Hepatocyte (in vitro differentiated cells): ENCODE data around the gene KSR1. TPM values are rescaled to one million over a fixed set of nuclear protein-coding genes. Genes with fewer than 3 reads are reported as not detected.

Experiments used
- DNase-seq: peaks from one replicate; pipeline ENCODE4 v3.0.0-alpha.2; 2016; ENCODE audit warnings: low spot score
- H2AFZ ChIP-seq: fragments of 200-600 bp; sonication (generic); 2 replicates; pipeline ENCODE4 v1.6.0; 2016; ENCODE audit warnings: antibody characterized with exemption, mild to moderate bottlenecking
- H3K27ac ChIP-seq: fragments of 200-600 bp; sonication (generic); 2 replicates; pipeline ENCODE4 v1.5.1; 2016; ENCODE audit warnings: mild to moderate bottlenecking
- H3K27me3 ChIP-seq: fragments of 200-600 bp; sonication (generic); 2 replicates; pipeline ENCODE4 v1.6.1; 2016
- H3K36me3 ChIP-seq: fragments of 200-600 bp; sonication (generic); replicated peaks from 2 replicates; pipeline ENCODE4 v1.5.1; 2016; ENCODE audit warnings: low read depth; ENCODE audit not compliant: insufficient read depth
- H3K4me1 ChIP-seq: fragments of 200-600 bp; sonication (generic); 2 replicates; pipeline ENCODE4 v1.5.1; 2016; ENCODE audit warnings: mild to moderate bottlenecking, moderate library complexity; ENCODE audit not compliant: insufficient read depth
- H3K4me2 ChIP-seq: fragments of 200-600 bp; sonication (generic); 2 replicates; pipeline ENCODE4 v1.6.0; 2016
- H3K4me3 ChIP-seq: fragments of 200-600 bp; sonication (generic); 2 replicates; pipeline ENCODE4 v1.5.1; 2016; ENCODE audit warnings: mild to moderate bottlenecking
- H3K79me2 ChIP-seq: fragments of 200-600 bp; sonication (generic); 2 replicates; pipeline ENCODE4 v1.6.0; 2017; ENCODE audit warnings: mild to moderate bottlenecking
- H3K9me2 ChIP-seq: fragments of 200-600 bp; sonication (generic); replicated peaks from 2 replicates; pipeline ENCODE4 v1.6.0; 2017; ENCODE audit warnings: mild to moderate bottlenecking; ENCODE audit not compliant: insufficient read depth
- H3K9me3 ChIP-seq: fragments of 200-600 bp; sonication (generic); 2 replicates; pipeline ENCODE4 v1.5.1; 2016; ENCODE audit warnings: low read depth, mild to moderate bottlenecking
- H4K20me1 ChIP-seq: fragments of 200-600 bp; sonication (generic); 2 replicates; pipeline ENCODE4 v1.6.0; 2016; ENCODE audit warnings: mild to moderate bottlenecking; ENCODE audit not compliant: insufficient read depth, poor library complexity, severe bottlenecking
- CTCF ChIP-seq: fragments of 200-600 bp; sonication (generic); IDR thresholded peaks from 2 replicates; pipeline ENCODE4 v1.5.1; 2016; ENCODE audit warnings: antibody characterized with exemption, mild to moderate bottlenecking; ENCODE audit not compliant: poor library complexity
- EZH2 ChIP-seq: fragments of 200-600 bp; sonication (generic); IDR thresholded peaks from 2 replicates; pipeline ENCODE4 v1.6.1; 2016; ENCODE audit warnings: antibody characterized with exemption, mild to moderate bottlenecking, borderline replicate concordance
- EZH2phosphoT487 ChIP-seq: fragments of 200-600 bp; sonication (generic); IDR thresholded peaks from one replicate; pipeline ENCODE4 v1.6.1; 2018; ENCODE audit warnings: antibody characterized with exemption, mild to moderate bottlenecking, low read depth, moderate library complexity; ENCODE audit not compliant: unreplicated experiment, severe bottlenecking
- WGBS: methylation state at CpG from one replicate; pipeline ENCODE4 v1.1.6; 2016; ENCODE audit warnings: low lambda C conversion rate; ENCODE audit errors: missing lambda C conversion rate; 5-methylcytosine and 5-hydroxymethylcytosine counted together
- polyA plus RNA-seq: library from polyadenylated mRNA; unstranded; fragments of >200 nt; fragmentation: Nextera tagmentation; extraction: Ambion mirVana; gene quantifications from 2 replicates; pipeline ENCODE4 v1.2.1, GENCODE V29; 2016
- total RNA-seq: library from RNA; depleted of rRNA; stranded (reverse); fragments of >200 nt; gene quantifications from 2 replicates; pipeline ENCODE4 v1.2.3, GENCODE V29; 2014

Gene KSR1
- total and polyA plus RNA-seq, 2 experiments from 2014 or later = 16.2 to 32.6 TPM

GRCh38 chr17:27552276-27552732 is 96.1 kb downstream of the KSR1 start:
- WGBS = 86% methylated on average over 4 of the region's 4 CpGs
- no peaks in the 10 kb centered on the region for H4K20me1 ChIP-seq
- H3K79me2 ChIP-seq = peaks cover 63% of the 10 kb centered on the region
- H3K36me3 ChIP-seq = peaks cover 6% of the 10 kb centered on the region
- TF ChIP-seq EZH2phosphoT487 = no peak
- no peak for TF ChIP-seq EZH2
- TF ChIP-seq CTCF = no peak
- H3K4me2 ChIP-seq = no peak overlapping the region
- no peak overlapping the region for H2AFZ ChIP-seq
- DNase-seq = peak; percentile 66
- H3K4me3 ChIP-seq = no peak overlapping the region
- H3K9me2 ChIP-seq = no peaks in the 10 kb centered on the region
- H3K4me1 ChIP-seq = peaks cover 28% of the 10 kb centered on the region
- no peaks in the 10 kb centered on the region for H3K9me3 ChIP-seq
- no peaks in the 10 kb centered on the region for H3K27me3 ChIP-seq
- H3K27ac ChIP-seq = peak overlapping the region; percentile 88

DNA sequence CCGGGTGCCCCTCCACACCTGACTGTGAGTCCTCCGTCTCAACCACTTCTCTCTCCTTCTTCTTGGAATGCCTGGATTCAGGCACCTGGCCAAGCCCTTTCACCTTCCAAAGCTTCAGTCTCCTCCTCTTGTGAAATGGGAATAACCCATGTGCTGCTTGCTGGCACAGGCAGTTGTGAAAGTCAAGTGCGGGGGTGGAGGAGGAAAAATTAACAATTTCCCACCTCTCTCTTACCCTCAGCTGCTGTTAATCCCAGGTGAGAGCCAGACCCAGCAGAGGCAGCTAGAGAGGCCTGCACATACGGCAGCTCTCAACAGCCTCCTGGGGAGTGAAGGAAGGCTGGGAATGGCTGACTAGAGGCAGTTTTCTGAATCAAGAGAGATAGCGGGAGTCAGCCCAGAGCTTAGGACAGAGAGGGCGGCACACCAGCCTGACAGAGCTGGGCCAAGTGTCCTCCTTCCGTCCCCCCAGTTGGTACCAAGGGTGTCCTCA is 96.8 kb downstream of the KSR1 start:
- Histone ChIP-seq H3K4me2 (no peak overlapping the region), H2AFZ (no peak overlapping the region), H3K4me1 (peaks cover 28% of the 10 kb centered on the region), H3K9me2 (no peaks in the 10 kb centered on the region), H3K4me3 (no peak overlapping the region), H4K20me1 (no peaks in the 10 kb centered on the region), H3K27ac (peak overlapping the region; percentile 88), H3K79me2 (peaks cover 56% of the 10 kb centered on the region), H3K9me3 (no peaks in the 10 kb centered on the region), H3K27me3 (no peaks in the 10 kb centered on the region), H3K36me3 (peaks cover 6% of the 10 kb centered on the region)
- peak; percentile 39 for DNase-seq
- no peak for TF ChIP-seq EZH2
- no peak for TF ChIP-seq EZH2phosphoT487
- no peak for TF ChIP-seq CTCF
- WGBS = 93% methylated on average over 7 of the region's 7 CpGs

DNA sequence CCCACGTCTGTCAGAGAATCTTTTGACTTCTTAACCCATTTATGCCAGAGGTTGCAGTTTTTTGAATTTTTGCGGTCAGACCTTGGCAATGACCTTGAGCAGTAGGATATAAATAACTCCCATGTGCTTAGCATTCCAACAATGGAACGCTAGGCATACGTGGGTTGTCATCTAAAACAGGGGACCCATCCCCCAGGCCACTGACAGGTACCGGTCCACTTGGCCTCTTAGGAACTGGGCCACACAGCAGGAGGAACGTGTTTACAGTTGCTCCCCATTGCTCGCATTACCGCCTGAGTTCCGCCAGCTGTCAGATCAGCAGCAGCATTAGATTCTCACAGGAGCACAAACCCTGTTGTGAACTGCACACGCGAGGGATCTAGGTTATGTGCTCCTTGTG is 97.9 kb downstream of the KSR1 start:
- no peak overlapping the region for H2AFZ ChIP-seq
- no peaks in the 10 kb centered on the region for H3K9me3 ChIP-seq
- WGBS = 88% methylated on average over 11 of the region's 11 CpGs
- no peaks in the 10 kb centered on the region for H4K20me1 ChIP-seq
- no peaks in the 10 kb centered on the region for H3K9me2 ChIP-seq
- peaks cover 45% of the 10 kb centered on the region for H3K79me2 ChIP-seq
- no peak overlapping the region for H3K4me3 ChIP-seq
- H3K4me2 ChIP-seq = no peak overlapping the region
- no peak for DNase-seq
- peaks cover 6% of the 10 kb centered on the region for H3K36me3 ChIP-seq
- TF ChIP-seq EZH2phosphoT487 (no peak), EZH2 (no peak), CTCF (no peak)
- H3K4me1 ChIP-seq = peaks cover 38% of the 10 kb centered on the region
- H3K27ac ChIP-seq = no peak overlapping the region
- no peaks in the 10 kb centered on the region for H3K27me3 ChIP-seq
